NCI-H526 (cell line): ENCODE results near the gene CCDC33.

Experiments used
- DNase-seq, 2 experiments: peaks; one replicate each; lab custom pipeline; 2025; lab: John Stamatoyannopoulos, UW

Gene CCDC33

GRCh38 chr15:74258456-74259291, 22.5 kb downstream of the CCDC33 start:
- no peak for DNase-seq

- DNase-seq = no peak
Measured at GRCh38 chr15:74259292-74259648, 23.1 kb downstream of the CCDC33 start.

GRCh38 chr15:74259821-74260607, 23.9 kb downstream of the CCDC33 start:
- no peak for DNase-seq

GRCh38 chr15:74261041-74261440, 24.9 kb downstream of the CCDC33 start:
- no peak for DNase-seq

GRCh38 chr15:74261685-74262084, 25.6 kb downstream of the CCDC33 start:
- no peak for DNase-seq

- DNase-seq = no peak
Measured at GRCh38 chr15:74262151-74262550, 26.0 kb downstream of the CCDC33 start.

GRCh38 chr15:74262625-74263024, 26.5 kb downstream of the CCDC33 start:
- no peak for DNase-seq

GRCh38 chr15:74263466-74263865, 27.3 kb downstream of the CCDC33 start:
- no peak for DNase-seq

- DNase-seq = no peak
Measured at GRCh38 chr15:74264081-74264501, 28.0 kb downstream of the CCDC33 start.

- no peak for DNase-seq
Measured at GRCh38 chr15:74265046-74265639, 29.0 kb downstream of the CCDC33 start.

- DNase-seq = no peak
Measured at GRCh38 chr15:74268020-74268419, 31.9 kb downstream of the CCDC33 start.

- DNase-seq = peak in 1 of 2 experiments; percentile 35
Measured at GRCh38 chr15:74269362-74270035, 33.4 kb downstream of the CCDC33 start.

- DNase-seq = no peak
Measured at GRCh38 chr15:74270155-74270554, 34.0 kb downstream of the CCDC33 start.

- no peak for DNase-seq
Measured at GRCh38 chr15:74270854-74271520, 34.9 kb downstream of the CCDC33 start.

GRCh38 chr15:74272812-74273211, 36.7 kb downstream of the CCDC33 start:
- DNase-seq = no peak

- no peak for DNase-seq
Measured at GRCh38 chr15:74274470-74275038, 38.4 kb downstream of the CCDC33 start.

GRCh38 chr15:74275957-74276356, 39.8 kb downstream of the CCDC33 start:
- peak in 1 of 2 experiments; percentile 25 for DNase-seq

- no peak for DNase-seq
Measured at GRCh38 chr15:74276560-74276959, 40.4 kb downstream of the CCDC33 start.

- DNase-seq = no peak
Measured at GRCh38 chr15:74277242-74277810, 41.2 kb downstream of the CCDC33 start.

GRCh38 chr15:74278207-74278606, 42.1 kb downstream of the CCDC33 start:
- no peak for DNase-seq
